GM12878 (cell line): ENCODE results near the gene ABCA13. TPM values are rescaled to one million over a fixed set of nuclear protein-coding genes. Genes with fewer than 3 reads are reported as not detected.

Experiments
- ATAC-seq: fragments of 200-7000 bp; cut with Tn5 transposase; 3 replicates; pipeline ENCODE4 v1.9.1; 2020; ENCODE audit warnings: mild to moderate bottlenecking, moderate library complexity
- BruUV-seq: library from RNA; stranded (reverse); fragments of 400-500 nt; replicated peaks from 2 replicates; lab custom pipeline; 2021; lab: Mats Ljungman, UMichigan
- CTCF ChIA-PET: fragments of 300-600 bp; sonication (Branson Sonifier 250); formaldehyde crosslinking; extraction: SDS; loops from one replicate; lab custom pipeline; 2021; ENCODE audit warnings: inconsistent platforms; lab: Yijun Ruan, JAX
- POLR2A ChIA-PET: fragments of 350-600 bp; formaldehyde crosslinking; extraction: SDS; loops from one replicate; lab custom pipeline; 2021; ENCODE audit warnings: inconsistent platforms; lab: Charles Lee
- RAD21 ChIA-PET: fragments of 300-600 bp; sonication (Branson Sonifier 250); formaldehyde crosslinking; loops from one replicate; lab custom pipeline; 2023; ENCODE audit warnings: antibody characterized with exemption; ENCODE audit not compliant: unreplicated experiment; lab: Charles Lee
- SMC1A ChIA-PET: fragments of 300-600 bp; sonication (Branson Sonifier 250); formaldehyde crosslinking; loops from one replicate; lab custom pipeline; 2023; ENCODE audit not compliant: unreplicated experiment, uncharacterized antibody; lab: Charles Lee
- DNase-seq: peaks from one replicate; pipeline ENCODE4 v3.0.0-alpha.2; 2011; ENCODE audit warnings: low read depth, low spot score
- FAIRE-seq: peaks from 3 replicates; lab custom pipeline; 2011; peaks lifted over from hg19 to GRCh38; lab: Jason Lieb, UNC
- H2AFZ ChIP-seq: 2 replicates; pipeline ENCODE4 v1.6.0; 2011; ENCODE audit warnings: low read depth, low read length, control low read depth; ENCODE audit not compliant: control insufficient read depth
- H3K27ac ChIP-seq: 2 replicates; pipeline ENCODE4 v1.5.1; 2011; ENCODE audit warnings: control low read depth; ENCODE audit not compliant: control insufficient read depth, insufficient read depth
- H3K27me3 ChIP-seq, 2 experiments: replicated peaks in 1 of 2; 2 replicates each; pipeline versions ENCODE4 v1.6.0 to v1.6.1; 2011; ENCODE audit warnings: low read length in 1 of 2; ENCODE audit not compliant: control insufficient read depth in 2 of 2, insufficient read depth in 2 of 2
- H3K36me3 ChIP-seq, 2 experiments: 2 replicates each; pipeline ENCODE4 v1.5.1; 2011; ENCODE audit warnings: low read length in 1 of 2; ENCODE audit not compliant: control insufficient read depth in 2 of 2, insufficient read depth in 2 of 2
- H3K4me1 ChIP-seq: 2 replicates; pipeline ENCODE4 v1.6.1; 2011; ENCODE audit warnings: mild to moderate bottlenecking, low read length, moderate library complexity, mixed read lengths; ENCODE audit not compliant: control insufficient read depth, insufficient read depth
- H3K4me2 ChIP-seq: 2 replicates; pipeline ENCODE4 v1.6.0; 2011; ENCODE audit warnings: control low read depth; ENCODE audit not compliant: control insufficient read depth, insufficient read depth
- H3K4me3 ChIP-seq: fragments of 200-600 bp; sonication (generic); 2 replicates; pipeline ENCODE4 v1.5.1; 2016
- H3K79me2 ChIP-seq: 2 replicates; pipeline ENCODE4 v1.6.0; 2011; ENCODE audit warnings: low read length; ENCODE audit not compliant: control insufficient read depth, insufficient read depth
- H3K9ac ChIP-seq: 2 replicates; pipeline ENCODE4 v1.8.0; 2011; ENCODE audit warnings: low read length, control low read depth, mixed read lengths; ENCODE audit not compliant: control insufficient read depth, insufficient read depth
- H3K9me3 ChIP-seq: replicated peaks from 3 replicates; pipeline ENCODE4 v1.5.1; 2011; ENCODE audit warnings: mild to moderate bottlenecking, low read length; ENCODE audit not compliant: control insufficient read depth, insufficient read depth
- H4K20me1 ChIP-seq: 2 replicates; pipeline ENCODE4 v1.6.0; 2011; ENCODE audit not compliant: control insufficient read depth, insufficient read depth
- BMI1 ChIP-seq: fragments of 450-650 bp; IDR thresholded peaks from 2 replicates; pipeline ENCODE4 v1.6.1; 2016; ENCODE audit warnings: mild to moderate bottlenecking, moderate library complexity, borderline replicate concordance
- CREM ChIP-seq: IDR thresholded peaks from 2 replicates; pipeline ENCODE4 v1.6.1; 2014; ENCODE audit warnings: antibody characterized with exemption, low read depth
- EGR1 ChIP-seq, 2 experiments: IDR thresholded peaks; 1 replicate in 1 of 2; 2 replicates in 1 of 2; pipeline ENCODE4 v1.6.1; 2011 to 2012; ENCODE audit warnings: low read depth in 2 of 2, low read length in 2 of 2, borderline replicate concordance in 1 of 2, mild to moderate bottlenecking in 1 of 2, moderate library complexity in 1 of 2
- ESRRA ChIP-seq: IDR thresholded peaks from 2 replicates; pipeline ENCODE4 v1.6.1; 2012; ENCODE audit warnings: mild to moderate bottlenecking, low read length, improper control_type of control experiment
- IKZF2 ChIP-seq, 2 experiments: fragments of 450-650 bp; IDR thresholded peaks; 2 replicates each; pipeline ENCODE4 v1.6.1; 2017; ENCODE audit warnings: mild to moderate bottlenecking in 2 of 2, moderate library complexity in 2 of 2
- NR2C1 ChIP-seq: fragments of 450-650 bp; IDR thresholded peaks from 2 replicates; pipeline ENCODE4 v1.6.1; 2017; ENCODE audit warnings: antibody characterized with exemption, mild to moderate bottlenecking, moderate library complexity
- NR2C2 ChIP-seq: IDR thresholded peaks from 2 replicates; pipeline ENCODE4 v1.6.1; 2011; ENCODE audit warnings: borderline replicate concordance, low read depth; ENCODE audit not compliant: control insufficient read depth, insufficient read length
- POLR2AphosphoS2 ChIP-seq: IDR thresholded peaks from 2 replicates; pipeline ENCODE4 v1.6.1; 2011; ENCODE audit warnings: low read depth, mild to moderate bottlenecking, low read length, improper control_type of control experiment, moderate library complexity
- SIX5 ChIP-seq: IDR thresholded peaks from 2 replicates; pipeline ENCODE4 v1.6.1; 2011; ENCODE audit warnings: mild to moderate bottlenecking, low read depth, low read length, moderate library complexity; ENCODE audit not compliant: severe bottlenecking
- ZZZ3 ChIP-seq: IDR thresholded peaks from 2 replicates; pipeline ENCODE4 v1.6.1; 2011; ENCODE audit warnings: low read depth; ENCODE audit not compliant: control insufficient read depth, insufficient read length
- WGBS: methylation state at CpG from one replicate; pipeline ENCODE4 v1.1.6; 2016; ENCODE audit warnings: low lambda C conversion rate; ENCODE audit not compliant: insufficient replicate concordance, insufficient coverage; ENCODE audit errors: missing lambda C conversion rate; 5-methylcytosine and 5-hydroxymethylcytosine counted together
- in situ Hi-C: fragments of 300-500 bp; cut with MboI; formaldehyde crosslinking; loops from 9 replicates; pipeline ENCODE4 v1.14.3; 2018; ENCODE audit warnings: mixed read lengths
- intact Hi-C: fragments of 100-400 bp; cut with micrococcal nuclease; formaldehyde crosslinking; loops from one replicate; pipeline ENCODE4 v1.14.2; 2022; ENCODE audit not compliant: unreplicated experiment
- polyA plus RNA-seq, 11 experiments: library from polyadenylated mRNA; depleted of rRNA in 4 of 11; unstranded in 6 of 11; stranded (reverse) in 5 of 11; fragments of >200 nt; fragmentation: Nextera tagmentation in 4 of 11; fragmentation: Illumina TruSeq in 1 of 11; extraction: Ambion mirVana in 4 of 11; extraction: Trizol in 1 of 11; gene quantifications; 1 replicate in 1 of 11; 2 replicates in 10 of 11; pipeline versions ENCODE4 v1.2.1 to v1.2.3, GENCODE V29; 2011 to 2016; ENCODE audit warnings: inconsistent platforms in 2 of 11, missing spikeins in 2 of 11, low read depth in 1 of 11
- total RNA-seq, 4 experiments: library from RNA; depleted of rRNA in 3 of 4; stranded (reverse); fragments of >200 nt in 3 of 4; fragmentation: Illumina TruSeq in 1 of 4; extraction: Trizol in 1 of 4; gene quantifications; 2 replicates each; pipeline versions ENCODE4 v1.2.1 to v1.2.3, GENCODE V29; 2013 to 2021
- TF ChIP-seq, protein P1 (sequence below): IDR thresholded peaks from 2 replicates; pipeline ENCODE4 v1.6.1; 2012; ENCODE audit warnings: low read length, inconsistent platforms

Gene ABCA13
- total and polyA plus RNA-seq, 10 of the 15 experiments (the other 5 are each of a cell fraction or from before 2014, with no cell fraction given): under 0.01 to 0.98 (median 0.04) TPM; not detected in 2

DNA sequence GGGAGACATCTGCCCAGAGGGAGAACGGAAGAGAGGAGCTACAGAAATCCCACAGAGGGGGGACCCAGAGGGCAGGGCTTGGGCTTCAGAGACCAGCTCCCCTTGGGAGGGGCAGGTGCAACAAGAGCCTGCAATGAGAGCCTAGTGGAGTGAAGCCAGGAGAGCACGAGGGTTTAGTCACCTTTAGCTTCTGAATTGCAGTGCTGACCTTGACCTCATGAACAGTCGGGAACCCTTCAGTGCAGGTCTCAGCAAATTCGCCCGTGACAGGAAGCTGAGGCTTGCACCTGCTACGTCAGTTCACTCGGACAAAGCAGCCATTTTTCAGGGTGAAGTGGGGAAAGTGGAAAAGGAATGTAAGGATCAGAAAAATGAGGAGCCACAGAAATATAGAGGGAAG lies 446.2 kb downstream of the ABCA13 start:
- CTCF ChIA-PET: no interaction called here
- H3K4me1 ChIP-seq: no peaks in the 10 kb centered on the region
- no peak for DNase-seq
- ATAC-seq: no peak
- intact Hi-C loops: no loop called here
- H3K36me3 ChIP-seq: no peaks in the 10 kb centered on the region
- H3K4me3 ChIP-seq: no peak overlapping the region
- RAD21 ChIA-PET: no interaction called here
- 13% methylated on average over 7 of the region's 7 CpGs for WGBS
- no peak overlapping the region for H3K4me2 ChIP-seq
- H3K9me3 ChIP-seq: no peaks in the 10 kb centered on the region
- no peak for TF ChIP-seq EGR1 (IDR thresholded peaks at IDR 0.05; ENCODE audit: borderline replicate concordance in 1 of 2, low read depth in 2 of 2, low read length in 2 of 2)
- no peak for TF ChIP-seq NR2C1
- no peak for TF ChIP-seq POLR2AphosphoS2
- TF ChIP-seq CREM: no peak
- TF ChIP-seq, protein P1, sequence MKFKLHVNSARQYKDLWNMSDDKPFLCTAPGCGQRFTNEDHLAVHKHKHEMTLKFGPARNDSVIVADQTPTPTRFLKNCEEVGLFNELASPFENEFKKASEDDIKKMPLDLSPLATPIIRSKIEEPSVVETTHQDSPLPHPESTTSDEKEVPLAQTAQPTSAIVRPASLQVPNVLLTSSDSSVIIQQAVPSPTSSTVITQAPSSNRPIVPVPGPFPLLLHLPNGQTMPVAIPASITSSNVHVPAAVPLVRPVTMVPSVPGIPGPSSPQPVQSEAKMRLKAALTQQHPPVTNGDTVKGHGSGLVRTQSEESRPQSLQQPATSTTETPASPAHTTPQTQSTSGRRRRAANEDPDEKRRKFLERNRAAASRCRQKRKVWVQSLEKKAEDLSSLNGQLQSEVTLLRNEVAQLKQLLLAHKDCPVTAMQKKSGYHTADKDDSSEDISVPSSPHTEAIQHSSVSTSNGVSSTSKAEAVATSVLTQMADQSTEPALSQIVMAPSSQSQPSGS: no peak
- TF ChIP-seq BMI1: no peak
- TF ChIP-seq SIX5: no peak
- TF ChIP-seq NR2C2: no peak
- no peak for TF ChIP-seq ESRRA
- TF ChIP-seq ZZZ3: no peak
- TF ChIP-seq IKZF2 (IDR thresholded peaks at IDR 0.05): no peak
- no peaks in the 10 kb centered on the region for H3K79me2 ChIP-seq
- FAIRE-seq: no peak
- in situ Hi-C loops: no loop called here
- H3K9ac ChIP-seq: no peak overlapping the region
- H3K27me3 ChIP-seq: no peaks in the 10 kb centered on the region
- no peak overlapping the region for H2AFZ ChIP-seq
- H3K27ac ChIP-seq: no peak overlapping the region
- SMC1A ChIA-PET: no interaction called here
- POLR2A ChIA-PET: no interaction called here
- no TSS peak for BruUV-seq
- no peaks in the 10 kb centered on the region for H4K20me1 ChIP-seq
